ENCODE measurements around the gene UNC119B.

UNC119B gene

DNA sequence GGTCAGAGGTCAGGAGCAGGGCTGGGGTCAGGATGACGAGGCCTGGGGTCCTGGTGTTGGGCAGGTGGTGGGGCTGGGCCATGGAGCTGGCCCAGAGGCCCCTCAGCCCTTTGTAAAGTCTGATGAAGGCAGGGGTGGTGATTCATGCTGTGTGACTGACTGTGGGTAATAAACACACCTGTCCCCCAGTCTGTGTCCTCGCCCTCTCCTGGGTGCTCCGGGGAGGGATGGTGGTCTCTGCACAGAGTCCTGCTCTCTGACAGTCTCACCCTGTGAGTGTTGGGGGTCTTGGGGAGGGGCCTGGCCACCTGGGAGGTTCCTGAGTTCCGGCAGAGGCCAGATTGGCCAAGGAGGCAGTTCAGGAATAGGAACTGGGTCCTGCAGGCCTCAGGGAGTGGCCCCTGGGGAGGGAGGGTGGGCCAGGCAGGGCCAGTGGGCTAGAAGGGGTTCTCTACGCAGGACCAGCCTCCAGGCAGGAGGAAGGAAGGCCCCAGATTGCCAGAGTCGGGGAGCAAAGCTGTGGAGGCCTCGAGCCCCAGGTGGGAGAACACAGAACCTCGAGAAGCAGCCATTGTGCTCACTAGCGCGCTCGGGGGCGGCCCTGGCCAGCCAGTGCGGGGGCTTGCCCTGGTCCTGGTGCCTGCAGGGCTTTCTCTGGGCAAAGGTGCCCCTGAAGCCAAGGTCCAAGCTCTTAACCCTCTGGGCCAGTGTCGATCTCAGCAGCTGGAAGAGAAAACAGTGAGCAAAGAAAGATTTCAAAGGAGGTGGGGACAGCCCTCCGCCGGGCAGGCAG lies 29.8 kb downstream of the UNC119B start:
- no peak for DNase-seq (ENCODE audit: low read depth)

DNA sequence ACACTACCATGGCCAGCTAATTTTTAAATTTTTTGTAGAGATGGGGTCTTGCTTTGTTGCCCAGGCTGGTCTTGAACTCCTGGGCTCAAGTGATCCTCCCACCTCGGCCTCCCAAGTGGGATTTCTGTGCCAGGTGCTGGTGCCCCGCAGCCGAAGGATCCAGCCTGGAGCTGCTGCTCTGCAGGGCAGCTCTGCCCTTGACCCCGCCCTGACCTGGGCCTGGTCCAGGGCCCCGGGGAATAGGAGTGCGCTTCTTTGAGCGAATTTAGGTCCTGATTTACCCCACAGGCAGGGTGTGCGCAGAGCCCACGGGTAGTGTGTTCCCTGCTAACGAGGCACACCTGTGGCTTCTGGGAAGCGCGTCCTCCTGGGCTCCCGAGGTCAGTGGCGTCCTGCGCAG lies 30.6 kb downstream of the UNC119B start:
- DNase-seq (ENCODE audit: low read depth) = no peak

DNA sequence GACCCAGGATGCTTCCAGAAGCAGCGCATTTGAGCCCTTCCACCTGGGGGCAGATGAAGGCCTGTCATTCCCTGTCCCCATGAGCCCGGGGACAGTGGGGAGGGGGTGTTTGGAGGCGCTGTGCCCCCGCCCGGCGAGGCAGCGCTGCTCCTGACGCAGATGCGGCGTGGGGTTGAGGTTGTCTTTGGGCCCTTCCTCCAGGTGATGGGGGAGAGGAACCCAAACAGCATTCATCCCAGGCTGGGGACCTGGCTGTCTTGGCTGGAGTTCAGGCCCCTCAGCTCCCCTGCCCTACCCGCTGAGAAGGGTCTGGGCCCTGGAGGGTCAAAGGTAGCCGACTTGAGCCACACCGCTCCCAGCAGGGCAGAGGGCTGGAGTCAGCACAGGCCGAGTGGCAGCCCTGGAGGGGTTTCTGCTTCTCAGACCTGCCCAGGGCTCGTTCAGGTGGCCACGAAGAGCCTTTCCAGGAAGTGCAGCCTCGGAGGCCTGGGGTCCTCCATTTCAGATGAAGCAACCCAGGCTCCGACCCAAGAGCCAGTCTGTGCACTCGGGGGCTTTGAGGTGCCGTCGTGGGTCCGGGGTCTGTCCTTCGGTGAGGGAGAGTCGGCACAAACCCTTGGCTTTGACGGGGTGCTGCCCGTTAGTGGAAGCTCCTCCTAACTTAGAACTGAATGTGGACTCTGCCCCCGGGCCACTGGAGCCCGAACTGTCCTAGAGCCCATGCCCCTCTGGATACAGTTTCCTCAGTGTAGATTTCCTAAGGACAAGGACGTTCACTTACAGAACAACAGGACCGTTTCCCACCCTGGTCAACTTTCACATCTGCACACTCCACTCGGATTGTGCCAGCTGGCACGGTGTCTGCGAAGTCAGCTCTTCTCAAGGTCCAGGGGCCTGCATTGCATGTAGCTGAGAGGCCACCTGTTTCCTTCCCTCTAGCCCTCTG lies 31.5 kb downstream of the UNC119B start:
- DNase-seq (ENCODE audit: low read depth) = no peak

DNA sequence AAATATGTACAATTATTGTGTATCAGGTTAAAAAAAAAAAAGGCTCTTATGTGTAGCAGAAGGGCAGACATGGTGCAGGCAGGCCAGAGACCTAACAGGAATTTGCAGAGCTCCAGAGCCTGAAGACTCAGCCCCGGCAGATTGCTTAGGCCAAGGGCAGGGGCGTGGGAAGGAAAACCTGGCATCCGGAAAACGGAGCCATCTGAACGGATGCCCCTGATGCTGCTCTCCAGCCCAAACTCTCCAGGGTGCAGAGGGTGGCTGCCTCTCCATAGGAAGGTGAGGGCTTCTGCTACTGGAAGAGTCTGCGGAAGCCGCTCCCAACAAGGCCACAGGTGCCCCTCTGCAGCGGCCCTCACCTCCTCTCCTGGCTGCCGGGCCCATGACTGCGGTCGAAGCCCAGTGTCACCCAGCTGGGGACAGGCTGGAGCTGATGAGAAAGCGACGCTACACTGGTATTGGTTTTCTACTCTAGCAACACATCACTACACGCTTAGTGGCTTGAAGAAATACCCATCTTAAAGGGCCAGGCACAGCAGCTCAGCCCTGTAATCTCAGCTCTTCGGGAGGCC lies 34.8 kb downstream of the UNC119B start:
- no peak for DNase-seq (ENCODE audit: low read depth)

DNA sequence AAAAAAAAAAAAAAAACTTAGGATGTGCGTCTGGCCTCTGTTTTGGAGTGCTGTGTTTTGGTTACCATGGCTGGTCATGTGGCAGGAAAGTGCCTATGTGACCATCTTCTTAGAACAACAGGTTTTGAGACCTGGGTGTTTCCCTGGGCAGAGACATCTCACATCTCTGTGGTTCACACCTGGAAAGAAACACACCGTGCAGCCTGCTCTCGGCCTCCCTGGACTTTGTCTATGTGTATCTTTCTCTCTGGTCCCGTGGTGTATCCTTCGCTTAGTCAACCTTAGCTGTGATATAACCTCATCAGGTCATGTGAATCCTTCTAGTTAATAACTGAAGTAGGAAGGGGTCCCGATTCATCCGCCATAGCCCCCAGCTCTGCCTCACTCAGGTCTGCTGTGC lies 38.0 kb downstream of the UNC119B start:
- no peak for DNase-seq (ENCODE audit: low read depth)

DNA sequence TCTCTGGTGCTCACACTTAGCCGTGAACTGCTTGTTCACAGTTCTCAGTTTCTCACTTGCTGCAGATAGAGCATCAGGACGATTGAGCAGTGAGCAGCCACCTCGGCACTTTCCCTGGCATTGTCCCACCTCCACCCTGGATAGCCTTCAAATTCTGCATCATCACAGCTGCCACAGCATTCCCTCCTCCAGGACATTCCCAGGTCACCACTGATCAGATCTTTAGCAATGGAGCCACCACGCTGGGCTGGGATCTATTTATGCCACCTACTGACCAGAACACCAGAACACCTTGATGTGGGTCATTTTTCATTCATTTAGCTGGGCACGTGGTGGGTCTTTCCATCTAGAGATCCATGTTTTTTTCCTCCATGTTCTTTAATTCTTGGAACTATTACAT lies 39.0 kb downstream of the UNC119B start:
- no peak for DNase-seq (ENCODE audit: low read depth)

DNA sequence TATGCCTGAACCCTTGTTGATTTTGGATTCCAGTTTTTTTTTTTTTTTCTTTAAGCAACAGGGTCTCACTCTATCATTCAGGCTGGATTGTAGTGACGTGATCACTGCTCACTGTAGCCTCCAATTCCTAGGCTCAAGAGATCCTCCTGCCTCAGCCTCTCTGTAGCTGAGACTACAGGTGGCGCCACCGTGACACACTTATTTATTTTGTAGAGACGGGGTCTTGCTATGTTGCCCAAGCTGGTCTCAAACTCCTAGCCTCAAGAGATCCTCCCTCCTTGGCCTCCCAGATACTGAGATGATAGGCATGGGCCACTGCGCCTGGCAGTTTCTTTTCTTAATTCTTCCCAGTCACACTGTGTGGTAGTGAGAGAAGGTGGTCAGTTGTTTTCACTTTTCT lies 40.5 kb downstream of the UNC119B start:
- DNase-seq (ENCODE audit: low read depth) = no peak

DNA sequence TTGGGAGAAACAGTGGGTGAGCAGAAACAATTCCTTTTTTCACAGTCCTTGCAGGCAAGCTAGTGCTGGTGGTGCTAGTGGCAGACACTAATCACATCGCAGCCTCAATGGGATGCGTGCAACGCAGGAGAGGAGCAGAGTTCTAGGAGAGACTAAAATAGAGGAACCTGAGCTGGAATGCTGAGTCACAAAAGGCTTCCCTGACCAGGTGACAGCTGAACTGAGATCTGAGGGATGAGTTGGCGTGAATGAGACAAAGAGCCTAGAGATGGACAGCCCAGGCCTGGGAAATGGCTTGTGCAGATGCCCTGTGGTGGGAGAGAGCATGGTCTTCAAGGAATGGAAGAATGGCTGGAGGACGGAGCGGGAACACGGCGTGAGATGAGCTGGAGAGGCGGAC lies 41.1 kb downstream of the UNC119B start:
- no peak for DNase-seq (ENCODE audit: low read depth)

DNA sequence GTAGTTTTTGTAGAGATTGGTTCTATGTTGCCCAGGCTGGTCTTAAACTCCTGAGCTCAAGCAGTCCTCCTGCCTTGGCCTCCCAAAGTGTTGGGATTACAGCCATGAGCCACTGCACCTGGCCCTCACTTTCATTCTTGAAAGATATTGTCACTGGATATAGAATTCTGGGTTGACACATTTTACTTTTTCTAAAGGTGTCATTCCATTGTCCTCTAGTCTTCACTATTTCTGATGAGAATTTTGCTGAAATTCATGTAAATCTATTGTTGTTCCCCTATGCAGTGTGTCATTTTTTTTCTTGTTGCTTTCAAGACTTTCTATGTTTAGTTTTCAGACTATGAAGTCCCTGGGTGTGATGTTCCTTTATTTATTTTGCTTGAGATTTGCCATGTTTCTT lies 44.5 kb downstream of the UNC119B start:
- DNase-seq (ENCODE audit: low read depth) = no peak

DNA sequence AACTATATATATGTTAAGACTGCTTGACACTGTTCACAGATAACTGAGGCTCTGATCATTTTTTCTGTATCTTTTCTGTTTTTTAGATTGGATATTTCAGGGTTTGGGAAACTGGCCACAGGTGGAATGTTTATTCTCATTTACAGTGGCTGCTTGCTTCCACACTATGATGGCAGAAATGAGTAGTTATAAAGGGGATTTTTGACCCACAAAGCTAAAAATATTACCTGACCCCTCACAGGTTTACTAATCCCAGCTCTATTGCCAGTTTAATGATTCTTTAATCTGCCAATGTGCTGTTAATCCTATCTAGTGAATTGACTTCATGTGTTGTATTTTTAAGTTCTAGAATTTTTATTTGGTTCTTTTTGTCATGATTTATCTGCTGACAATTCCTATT lies 45.0 kb downstream of the UNC119B start:
- no peak for DNase-seq (ENCODE audit: low read depth)

DNA sequence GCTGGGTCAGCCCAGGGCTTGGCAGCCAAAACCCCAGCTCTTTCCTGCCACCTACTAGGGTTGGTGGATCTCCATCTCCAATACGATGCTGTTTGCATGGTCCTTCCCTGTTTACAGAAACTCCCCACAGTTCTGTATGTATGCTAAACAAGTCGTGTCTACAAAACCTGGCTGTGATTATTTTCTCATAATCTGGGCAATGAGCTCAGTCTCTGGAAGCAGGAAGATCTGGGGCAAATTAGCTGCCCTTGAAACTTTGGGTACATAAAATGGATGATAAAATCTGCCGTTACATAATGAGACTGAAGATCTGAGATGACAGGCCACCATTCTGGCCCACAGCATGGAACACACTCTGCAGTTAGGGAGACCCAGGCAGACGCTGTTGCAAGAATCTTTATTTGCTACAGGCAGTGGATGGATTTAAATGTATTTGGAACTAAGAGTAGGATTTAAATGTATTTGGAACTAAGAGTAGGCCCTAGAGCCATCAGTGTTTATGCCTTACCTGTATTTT lies 47.0 kb downstream of the UNC119B start:
- DNase-seq (ENCODE audit: low read depth) = no peak

DNA sequence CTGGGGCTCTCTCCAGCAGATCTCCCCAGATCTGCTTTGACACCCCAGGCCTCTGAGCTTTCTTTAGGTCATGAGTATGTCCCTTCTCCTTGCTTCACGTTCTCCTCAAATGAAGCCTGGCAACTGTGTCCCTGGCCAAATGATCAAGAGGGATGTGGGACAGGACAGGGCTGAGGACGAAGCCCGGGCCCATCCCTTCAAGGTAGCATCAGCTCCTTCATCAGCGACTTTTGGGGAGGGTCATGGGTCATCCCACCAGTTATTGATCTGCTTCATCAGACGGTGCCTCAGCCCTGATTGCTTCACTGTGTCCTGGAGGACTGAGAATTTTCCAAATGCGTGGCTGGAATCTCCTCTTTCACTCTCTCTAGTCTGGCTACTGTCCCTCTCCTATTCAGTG lies 47.7 kb downstream of the UNC119B start:
- no peak for DNase-seq (ENCODE audit: low read depth)

DNA sequence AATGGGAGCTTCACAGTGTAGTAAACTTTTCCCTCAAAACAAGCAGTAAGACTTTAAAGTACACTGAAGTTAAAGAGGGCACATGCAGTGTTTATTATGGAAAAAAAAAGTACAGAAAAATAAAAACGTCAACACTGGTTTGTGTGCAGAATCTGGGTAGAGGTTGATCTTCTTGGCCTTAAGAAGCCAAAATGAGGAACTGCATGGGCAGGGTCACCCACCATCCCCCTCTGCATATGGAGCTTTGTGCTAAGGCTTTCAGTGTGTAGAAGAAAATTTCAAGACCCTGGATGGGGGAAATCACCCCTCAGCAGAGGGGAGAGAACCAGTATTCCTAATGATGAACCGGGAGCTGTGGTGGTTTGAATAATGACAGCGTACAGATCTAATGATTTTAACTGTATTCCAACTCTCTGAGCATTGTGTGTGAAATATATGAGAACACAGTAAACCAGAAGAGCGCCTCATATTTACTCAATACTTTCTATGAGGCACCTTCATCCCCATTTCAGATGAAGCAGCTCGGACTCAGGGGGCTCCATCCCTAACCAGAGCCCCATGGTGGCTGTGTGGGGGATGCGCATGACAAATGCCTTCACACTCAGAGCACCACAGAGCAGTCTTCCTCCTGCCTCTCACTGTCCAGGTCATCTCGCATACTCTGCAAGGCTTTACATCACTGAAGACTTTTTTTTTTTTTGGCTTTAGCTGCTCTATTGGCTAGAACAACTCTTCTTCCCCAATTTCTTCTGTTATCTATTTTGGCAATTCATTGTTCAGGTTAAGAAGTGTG lies 48.7 kb downstream of the UNC119B start:
- no peak for DNase-seq (ENCODE audit: low read depth)

DNA sequence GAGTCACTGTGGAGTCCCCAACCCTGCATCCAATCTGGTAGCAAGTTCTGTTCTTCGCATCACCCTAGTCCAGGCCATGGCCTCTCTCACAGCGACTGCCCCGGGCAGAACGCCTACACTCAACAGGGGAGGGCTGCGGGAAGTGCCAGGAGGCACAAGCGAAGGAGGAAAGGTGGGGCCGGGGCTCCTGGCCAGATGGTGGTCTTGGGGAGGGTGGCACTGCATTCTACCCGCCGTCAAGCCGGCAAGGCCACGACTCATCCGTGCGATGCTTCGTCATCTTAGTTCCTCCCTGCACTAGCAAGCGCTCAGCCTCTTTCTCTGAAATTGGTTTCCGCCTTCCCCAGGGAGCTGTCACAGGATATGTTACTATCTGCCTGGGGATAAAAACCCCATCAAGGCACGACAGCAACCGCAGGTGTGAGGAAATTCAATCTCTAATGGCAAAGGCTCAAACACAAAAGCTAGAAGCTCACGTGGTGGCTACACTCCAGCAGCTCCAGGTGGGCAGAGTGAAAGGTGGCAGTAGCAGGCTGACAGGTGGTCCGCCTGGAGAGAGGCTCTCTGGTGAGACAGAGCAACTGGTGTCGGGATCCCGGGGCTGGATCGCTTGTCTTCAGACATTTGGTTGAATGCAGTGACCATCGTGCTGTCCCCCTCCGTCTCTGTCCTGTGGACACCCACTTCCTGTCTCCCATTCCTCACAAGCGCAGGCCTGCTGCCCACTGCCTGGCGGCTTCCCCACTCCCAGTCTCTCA lies 49.5 kb downstream of the UNC119B start:
- no peak for DNase-seq (ENCODE audit: low read depth)

DNA sequence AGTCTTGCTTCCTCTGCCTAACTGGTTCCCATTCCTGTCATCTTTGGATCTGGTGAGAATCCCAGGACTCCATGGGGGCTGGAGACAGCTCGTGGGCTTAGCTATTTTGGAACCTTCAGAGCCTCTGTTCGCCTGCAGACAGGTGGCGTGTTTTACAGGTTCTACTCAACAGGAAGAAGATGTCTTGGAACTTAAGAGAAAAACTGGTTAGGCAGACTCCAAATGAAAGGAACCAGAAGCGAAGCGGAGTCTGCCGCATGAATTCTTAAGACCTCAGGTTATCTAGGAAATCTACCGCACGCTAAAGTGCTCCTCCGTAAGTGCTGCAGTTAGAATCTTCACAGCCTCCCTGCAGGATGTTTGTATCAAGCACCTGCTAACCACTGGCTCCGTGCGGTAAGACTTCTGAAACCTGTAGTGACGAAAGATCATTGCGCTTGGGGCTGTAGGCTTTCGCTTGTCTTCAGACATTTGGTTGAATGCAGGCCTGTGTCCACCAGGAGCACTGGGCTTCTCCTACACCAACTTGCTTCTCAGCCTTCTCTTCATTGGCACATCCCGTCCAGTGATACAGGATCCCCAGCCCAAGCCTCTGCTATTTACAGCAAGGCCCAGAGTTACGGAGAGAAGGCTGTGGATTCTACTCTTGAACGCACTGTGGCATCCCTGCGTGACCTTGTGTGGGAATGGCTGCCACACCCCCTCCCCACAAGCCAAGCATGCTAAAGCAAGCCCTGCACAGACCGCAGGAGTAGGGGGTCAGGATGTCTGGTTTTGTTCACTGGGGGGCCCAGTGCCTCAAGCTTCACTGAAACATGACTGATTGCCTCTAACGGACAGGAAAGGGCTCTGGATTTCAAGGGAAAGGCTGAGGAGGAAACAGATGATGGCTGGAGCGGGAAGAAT lies 50.3 kb downstream of the UNC119B start:
- DNase-seq (ENCODE audit: low read depth) = no peak

DNA sequence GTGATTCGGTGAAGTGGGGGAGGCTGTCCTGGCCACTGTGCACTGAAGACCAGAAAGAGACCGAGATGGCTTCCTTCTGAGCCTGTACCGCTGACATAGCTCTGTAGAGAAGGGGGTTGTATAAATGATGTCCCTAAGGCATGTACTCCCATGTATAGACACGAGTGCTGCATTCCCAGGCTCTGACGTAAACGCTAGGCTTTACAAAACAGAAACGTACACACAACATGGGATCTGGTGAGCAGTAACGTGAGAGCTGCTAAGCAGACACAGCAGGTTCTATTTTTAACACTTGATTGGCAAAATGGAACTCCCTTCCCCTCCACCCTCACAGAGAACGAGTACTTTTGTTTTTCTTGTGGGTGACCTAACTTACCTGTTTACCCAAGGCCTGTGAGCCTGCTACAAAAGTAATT lies 51.3 kb downstream of the UNC119B start:
- DNase-seq (ENCODE audit: low read depth) = no peak

DNA sequence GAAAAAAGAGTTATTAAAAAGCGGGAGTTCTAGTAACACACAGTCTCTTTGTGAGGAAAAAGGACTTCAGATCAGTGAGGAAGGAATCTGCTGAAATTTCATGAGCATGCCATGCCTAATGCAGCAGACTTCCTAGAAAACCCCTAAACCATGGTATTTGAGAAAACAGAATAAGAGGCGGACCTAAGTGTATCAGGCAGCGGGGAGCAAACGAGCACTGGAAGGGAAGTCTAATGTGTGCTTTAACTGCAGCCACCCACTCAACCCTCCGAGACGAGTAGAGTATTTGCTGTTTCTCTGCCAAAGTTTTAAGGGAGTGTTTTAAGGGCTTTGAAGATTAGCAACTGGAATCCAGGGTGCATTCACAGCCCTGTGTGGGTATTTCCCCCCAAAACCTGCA lies 51.8 kb downstream of the UNC119B start:
- DNase-seq (ENCODE audit: low read depth) = no peak

DNA sequence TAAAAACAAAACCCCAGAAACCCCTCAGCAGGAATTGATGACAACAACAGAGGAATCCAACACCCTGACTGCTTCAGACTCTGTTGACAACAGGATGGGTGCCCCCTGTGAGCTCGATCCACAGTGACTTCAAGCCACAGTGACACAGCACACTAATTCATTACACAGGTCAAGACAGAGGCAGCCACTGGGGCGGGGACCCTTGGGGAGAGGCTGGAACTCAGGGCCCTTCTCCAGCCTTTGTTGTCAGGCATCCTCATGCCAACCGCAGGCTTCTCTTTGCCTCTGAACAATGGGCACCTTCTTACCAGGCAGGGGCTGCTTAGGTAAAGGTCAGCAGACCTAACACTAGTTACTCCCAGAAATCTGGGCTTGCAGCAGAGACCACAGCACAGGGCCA lies 53.0 kb downstream of the UNC119B start:
- no peak for DNase-seq (ENCODE audit: low read depth)

DNA sequence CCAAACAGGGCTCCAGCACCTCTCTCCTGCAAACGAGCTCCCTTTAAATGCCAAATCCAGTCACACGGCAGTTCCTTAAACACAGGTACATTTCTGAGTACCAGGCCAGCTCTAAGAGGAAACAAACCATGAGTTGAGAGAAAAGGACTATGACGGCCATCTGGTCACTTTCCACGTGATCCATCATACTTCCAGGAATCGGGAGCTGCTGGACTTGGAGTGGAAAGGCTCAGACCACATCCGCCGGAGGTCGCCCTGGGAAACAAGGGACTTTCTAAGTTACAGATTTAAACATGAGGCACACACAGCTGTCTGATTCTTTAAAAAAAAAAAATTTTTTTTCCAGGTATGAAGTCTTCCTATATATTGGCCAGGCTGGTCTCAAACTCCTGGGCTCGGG lies 54.6 kb downstream of the UNC119B start:
- no peak for DNase-seq (ENCODE audit: low read depth)

DNA sequence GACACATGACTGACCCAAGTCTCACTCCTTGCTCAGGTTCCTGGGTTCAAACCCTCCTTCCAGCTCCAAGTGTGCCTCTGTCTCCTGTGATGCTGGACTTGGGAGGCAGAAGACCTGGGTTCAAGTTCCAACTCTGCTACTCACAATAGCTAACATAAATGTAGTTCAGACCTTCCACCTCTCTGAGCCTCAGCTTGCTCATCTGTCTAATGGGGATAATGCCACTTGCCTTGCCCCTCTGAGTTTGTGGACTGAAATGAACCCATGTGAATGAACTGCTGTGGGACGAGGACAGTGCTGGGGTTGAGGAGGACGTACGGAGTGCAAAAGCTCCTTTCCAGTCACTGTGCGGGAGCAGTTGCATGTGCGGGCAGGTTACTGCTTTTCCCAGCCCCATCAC lies 56.3 kb downstream of the UNC119B start:
- no peak for DNase-seq (ENCODE audit: low read depth)

Measured in stimulated activated CD8-positive, alpha-beta memory T cell treated with anti-CD3 and anti-CD28 coated beads, Interleukin-15, amount 100 ng/mL, for 1 hour (primary cell).